OCI-LY1 (cell line): ENCODE measurements around the gene CCDC13.

ENCODE experiments used
- H2AFZ ChIP-seq: fragments of 200-600 bp; sonication (generic), shearing (Covaris generic); 2 replicates; pipeline ENCODE4 v1.6.0; 2014; ENCODE audit warnings: antibody characterized with exemption, mild to moderate bottlenecking, low read length
- H3F3A ChIP-seq: fragments of 200-600 bp; sonication (generic), shearing (Covaris generic); 2 replicates; pipeline ENCODE4 v1.6.0; 2014; ENCODE audit warnings: mild to moderate bottlenecking, antibody characterized with exemption, low read length, moderate library complexity; ENCODE audit not compliant: insufficient read depth
- H3K27ac ChIP-seq: fragments of 200-600 bp; sonication (generic); 2 replicates; pipeline ENCODE4 v1.5.1; 2014; ENCODE audit warnings: low read length, mixed run types, mild to moderate bottlenecking, low read depth; ENCODE audit not compliant: poor library complexity, severe bottlenecking
- H3K27me3 ChIP-seq: fragments of 200-600 bp; sonication (generic); 2 replicates; pipeline ENCODE4 v1.6.0; 2014; ENCODE audit warnings: antibody characterized with exemption, mild to moderate bottlenecking, low read length, moderate library complexity; ENCODE audit not compliant: insufficient read depth
- H3K36me3 ChIP-seq: fragments of 200-600 bp; sonication (generic); 2 replicates; pipeline ENCODE4 v1.6.1; 2014; ENCODE audit warnings: mild to moderate bottlenecking, antibody characterized with exemption, low read length, moderate library complexity, mixed read lengths; ENCODE audit not compliant: insufficient read depth
- H3K4me1 ChIP-seq: fragments of 200-600 bp; sonication (generic); 2 replicates; pipeline ENCODE4 v1.5.1; 2014; ENCODE audit warnings: mild to moderate bottlenecking, low read length, moderate library complexity; ENCODE audit not compliant: insufficient read depth, severe bottlenecking
- H3K4me2 ChIP-seq: fragments of 200-600 bp; sonication (generic), shearing (Covaris generic); 2 replicates; pipeline ENCODE4 v1.6.1; 2014; ENCODE audit warnings: low read length
- H3K4me3 ChIP-seq: fragments of 200-600 bp; sonication (generic); 2 replicates; pipeline ENCODE4 v1.5.1; 2014; ENCODE audit warnings: low read length, low read depth, mild to moderate bottlenecking, mixed read lengths; ENCODE audit not compliant: poor library complexity, severe bottlenecking
- H3K79me2 ChIP-seq: fragments of 200-600 bp; shearing (Covaris generic); 2 replicates; pipeline ENCODE4 v1.6.1; 2016; ENCODE audit warnings: mixed run types, low read length, mixed read lengths; ENCODE audit not compliant: insufficient read depth
- H3K9ac ChIP-seq: fragments of 200-600 bp; sonication (generic), shearing (Covaris generic); 2 replicates; pipeline ENCODE4 v1.6.1; 2014; ENCODE audit warnings: mild to moderate bottlenecking, low read length, mixed read lengths
- H3K9me2 ChIP-seq: fragments of 200-600 bp; sonication (generic), shearing (Covaris generic); 2 replicates; pipeline ENCODE4 v1.6.1; 2014; ENCODE audit warnings: low read depth, mild to moderate bottlenecking, low read length, mixed read lengths
- H3K9me3 ChIP-seq: fragments of 200-600 bp; shearing (Covaris generic); 2 replicates; pipeline ENCODE4 v1.6.1; 2014; ENCODE audit warnings: low read length, mixed read lengths
- H4K20me1 ChIP-seq: fragments of 200-600 bp; sonication (generic), shearing (Covaris generic); 2 replicates; pipeline ENCODE4 v1.6.0; 2016; ENCODE audit warnings: mild to moderate bottlenecking, low read length; ENCODE audit not compliant: insufficient read depth
- EZH2 ChIP-seq: fragments of 200-600 bp; sonication (generic), shearing (Covaris generic); IDR thresholded peaks from 2 replicates; pipeline ENCODE4 v1.8.0; 2017; ENCODE audit warnings: borderline replicate concordance, mixed run types, mild to moderate bottlenecking, antibody characterized with exemption, low read length, moderate library complexity, mixed read lengths
- TF ChIP-seq, protein P1 (sequence below): fragments of 200-600 bp; sonication (generic), shearing (Covaris generic); IDR thresholded peaks from 2 replicates; pipeline ENCODE4 v1.5.1; 2017; ENCODE audit warnings: mild to moderate bottlenecking, antibody characterized with exemption, low read length, moderate library complexity, mixed read lengths

The CCDC13 gene

DNA sequence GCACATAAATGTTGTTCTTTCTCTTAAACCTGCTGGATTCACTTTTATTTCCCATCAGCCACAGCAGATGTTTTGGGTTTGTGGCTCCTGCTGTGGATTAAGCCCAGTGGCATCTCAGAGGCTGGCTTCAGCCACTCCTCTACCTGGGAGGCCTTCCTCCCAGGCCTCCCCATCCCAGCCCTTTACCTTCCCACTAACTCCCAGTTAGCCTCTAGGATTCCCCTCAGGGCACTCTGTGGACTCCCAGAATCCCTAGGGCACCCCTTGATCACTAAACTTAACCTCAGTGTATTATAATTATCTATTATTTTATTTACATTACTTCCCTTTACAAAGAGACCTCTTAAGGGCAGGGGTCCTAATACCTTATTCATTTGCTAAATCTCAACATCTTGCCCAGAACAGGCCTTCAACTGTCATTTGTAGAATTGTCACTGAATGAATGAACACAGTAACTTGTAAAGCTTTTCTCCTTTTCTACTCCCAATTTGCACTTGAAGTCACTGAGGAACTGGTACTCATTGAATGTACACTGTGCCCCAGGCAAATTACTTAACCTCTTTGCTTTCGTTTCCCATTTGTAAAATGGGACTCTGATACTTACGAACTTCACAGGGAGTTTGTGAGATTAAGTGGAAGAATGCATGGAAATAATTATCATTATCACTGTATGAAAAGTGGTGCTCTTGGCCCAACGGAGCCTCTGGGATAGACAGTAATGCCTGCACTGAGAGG is 8.3 kb downstream of the CCDC13 start:
- Histone ChIP-seq H3K9me2 (no peaks in the 10 kb centered on the region), H3K27me3 (no peaks in the 10 kb centered on the region), H3K9me3 (no peaks in the 10 kb centered on the region), H3K27ac (no peak overlapping the region), H3F3A (no peaks in the 10 kb centered on the region), H3K4me2 (no peak overlapping the region), H4K20me1 (no peaks in the 10 kb centered on the region), H3K4me1 (no peaks in the 10 kb centered on the region), H3K36me3 (no peaks in the 10 kb centered on the region), H3K4me3 (no peak overlapping the region), H3K9ac (no peak overlapping the region), H2AFZ (no peak overlapping the region), H3K79me2 (no peaks in the 10 kb centered on the region)
- TF ChIP-seq EZH2: no peak
- TF ChIP-seq, protein P1, sequence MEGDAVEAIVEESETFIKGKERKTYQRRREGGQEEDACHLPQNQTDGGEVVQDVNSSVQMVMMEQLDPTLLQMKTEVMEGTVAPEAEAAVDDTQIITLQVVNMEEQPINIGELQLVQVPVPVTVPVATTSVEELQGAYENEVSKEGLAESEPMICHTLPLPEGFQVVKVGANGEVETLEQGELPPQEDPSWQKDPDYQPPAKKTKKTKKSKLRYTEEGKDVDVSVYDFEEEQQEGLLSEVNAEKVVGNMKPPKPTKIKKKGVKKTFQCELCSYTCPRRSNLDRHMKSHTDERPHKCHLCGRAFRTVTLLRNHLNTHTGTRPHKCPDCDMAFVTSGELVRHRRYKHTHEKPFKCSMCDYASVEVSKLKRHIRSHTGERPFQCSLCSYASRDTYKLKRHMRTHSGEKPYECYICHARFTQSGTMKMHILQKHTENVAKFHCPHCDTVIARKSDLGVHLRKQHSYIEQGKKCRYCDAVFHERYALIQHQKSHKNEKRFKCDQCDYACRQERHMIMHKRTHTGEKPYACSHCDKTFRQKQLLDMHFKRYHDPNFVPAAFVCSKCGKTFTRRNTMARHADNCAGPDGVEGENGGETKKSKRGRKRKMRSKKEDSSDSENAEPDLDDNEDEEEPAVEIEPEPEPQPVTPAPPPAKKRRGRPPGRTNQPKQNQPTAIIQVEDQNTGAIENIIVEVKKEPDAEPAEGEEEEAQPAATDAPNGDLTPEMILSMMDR: no peak

DNA sequence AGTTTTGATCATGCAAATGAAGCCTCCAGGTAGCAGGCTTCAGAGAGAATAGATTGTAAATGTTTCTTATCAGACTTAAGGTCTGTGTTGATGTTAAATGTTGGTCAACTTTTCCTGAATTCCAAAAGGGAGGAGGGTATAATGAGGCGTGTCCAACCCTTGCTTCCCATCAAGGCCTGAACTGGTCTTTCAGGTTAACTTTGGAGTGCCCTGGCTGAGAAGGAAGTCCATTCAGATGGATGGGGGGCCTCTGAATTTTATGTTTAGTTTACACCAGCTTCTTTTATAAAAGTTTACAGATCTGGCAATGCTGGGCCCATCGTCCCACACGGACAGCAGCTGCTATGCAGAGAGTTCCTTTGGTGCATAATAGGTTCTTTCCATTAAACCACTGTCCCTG is 8.9 kb downstream of the CCDC13 start:
- Histone ChIP-seq H3K27me3 (no peaks in the 10 kb centered on the region), H2AFZ (no peak overlapping the region), H3K4me1 (no peaks in the 10 kb centered on the region), H3K9me3 (no peaks in the 10 kb centered on the region), H3K9me2 (no peaks in the 10 kb centered on the region), H3K9ac (no peak overlapping the region), H3F3A (no peaks in the 10 kb centered on the region), H3K4me3 (no peak overlapping the region), H3K27ac (no peak overlapping the region), H3K36me3 (no peaks in the 10 kb centered on the region), H3K4me2 (no peak overlapping the region), H3K79me2 (no peaks in the 10 kb centered on the region), H4K20me1 (no peaks in the 10 kb centered on the region)
- TF ChIP-seq, protein P1: no peak
- TF ChIP-seq EZH2: no peak

DNA sequence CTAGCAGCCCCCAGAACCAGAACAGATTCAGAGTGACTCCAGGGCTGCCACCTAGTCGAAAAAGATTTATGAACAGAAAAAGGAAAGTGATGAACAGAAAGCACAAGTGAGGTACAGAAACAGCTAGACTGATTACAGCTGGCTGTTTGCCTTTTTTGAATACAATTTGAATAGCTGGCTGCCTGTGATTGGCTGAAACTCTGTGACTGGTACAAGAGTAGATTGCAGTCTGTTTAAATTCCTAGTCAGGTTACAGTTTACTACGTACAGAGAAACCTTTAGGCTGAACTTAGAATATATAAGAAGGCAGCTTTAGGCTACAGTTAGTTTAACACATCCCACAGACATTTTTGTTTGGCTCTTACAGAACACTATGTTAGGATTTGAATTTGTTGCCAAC is 10.0 kb downstream of the CCDC13 start:
- no peaks in the 10 kb centered on the region for H3F3A ChIP-seq

More for the DNA sequence above, 10.0 kb downstream of the CCDC13 start:
- Histone ChIP-seq H3K27ac (no peak overlapping the region), H3K27me3 (peaks cover 4% of the 10 kb centered on the region; the same call in 1 of the 2 replicates), H3K4me2 (no peak overlapping the region), H3K79me2 (no peaks in the 10 kb centered on the region), H3K36me3 (no peaks in the 10 kb centered on the region), H3K4me1 (no peaks in the 10 kb centered on the region), H2AFZ (no peak overlapping the region), H3K9me3 (no peaks in the 10 kb centered on the region), H3K4me3 (no peak overlapping the region), H4K20me1 (no peaks in the 10 kb centered on the region), H3K9me2 (no peaks in the 10 kb centered on the region), H3K9ac (no peak overlapping the region)
- TF ChIP-seq, protein P1: no peak
- TF ChIP-seq EZH2: no peak
